Measurements from ENCODE around the gene CELA2A.
"Not testable (repeated sequence)": the region's sequence is repeated elsewhere in the genome, so short reads cannot be mapped to it uniquely, and the experiment has no call there.

- TF ChIP-seq CTCF (IDR thresholded peaks at IDR 0.05); ZFX (IDR thresholded peaks at IDR 0.05; ENCODE audit: borderline replicate concordance): not testable (repeated sequence)
Measured at GRCh38 chr1:15466955-15467625, 10.6 kb downstream of the CELA2A start.

All from 22Rv1 (cell line).